Measurements from ENCODE around the gene SNTG2. TPM values are rescaled to one million over a fixed set of nuclear protein-coding genes. Genes with fewer than 3 reads are reported as not detected.

The SNTG2 gene
- total and polyA plus RNA-seq, 2 of the 13 experiments (the other 11 are each of a cell fraction or from before 2014, with no cell fraction given) = not detected

DNA sequence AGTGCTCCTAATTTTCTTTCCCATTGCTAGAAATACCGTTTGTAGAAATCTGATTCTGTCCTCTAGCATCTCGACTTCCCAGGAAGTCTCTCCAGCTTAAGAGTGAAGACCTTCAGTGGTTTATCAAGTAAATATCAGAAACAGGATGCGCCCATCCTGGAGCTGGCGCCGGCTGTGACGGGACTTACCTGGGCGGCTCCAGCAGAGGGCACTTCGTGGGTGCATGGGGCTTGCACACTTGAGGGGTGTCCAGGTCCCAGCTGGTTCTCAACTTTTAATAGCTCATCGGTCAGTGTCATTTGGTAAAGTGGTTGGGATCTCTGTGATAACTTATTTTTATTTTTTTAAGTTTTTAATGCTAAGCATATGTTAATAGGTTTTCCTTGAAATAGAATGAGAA is 295.6 kb downstream of the SNTG2 start:
- Histone ChIP-seq H3K4me2 (ENCODE audit: low read depth, low read length) (no peak overlapping the region), H3K4me1 (ENCODE audit: insufficient read depth, low read length) (no peaks in the 10 kb centered on the region), H3K4me3 (replicated peaks in 1 of 3; ENCODE audit: insufficient read depth in 1 of 3, low read depth in 2 of 3, low read length in 3 of 3) (no peak overlapping the region), H3K79me2 (ENCODE audit: insufficient read depth, low read length) (no peaks in the 10 kb centered on the region), H3K9me3 (ENCODE audit: low read length) (no peaks in the 10 kb centered on the region), H3K27ac (ENCODE audit: extremely low read length, insufficient read depth, low read length) (no peak overlapping the region), H3K9ac (ENCODE audit: insufficient read depth, low read depth, low read length) (no peak overlapping the region), H3K36me3 (replicated peaks in 1 of 2; ENCODE audit: control insufficient read depth in 1 of 2, insufficient read depth in 2 of 2, low read length in 2 of 2) (no peaks in the 10 kb centered on the region), H4K20me1 (ENCODE audit: insufficient read depth, low read length) (no peaks in the 10 kb centered on the region), H2AFZ (ENCODE audit: low read length) (no peak overlapping the region), H3K27me3 (ENCODE audit: control insufficient read depth in 1 of 2, insufficient read depth in 2 of 2, low read length in 2 of 2) (peaks cover 0 to 12% of the 10 kb centered on the region in 2 experiments; a peak in 4 of 5 replicates)
- intact Hi-C loops (cut with micrococcal nuclease; ENCODE audit: unreplicated experiment) = loop anchor here (5.0 kb wide), 1 partner anchor 301 kb away; no protein-coding TSS in a partner anchor
- DNase-seq (ENCODE audit: low spot score) (no peak), ATAC-seq (peak; percentile 41; the same call in 1 of the 3 replicates), FAIRE-seq (no peak)
- 43% methylated on average over 9 of the region's 9 CpGs for WGBS (ENCODE audit: low lambda C conversion rate)
- in situ Hi-C loops (cut with HindIII; ENCODE audit: extremely low pct_ligation_motif_present, low pct_unique_long_range_greater_than_20kb) = loop anchor here (10.0 kb wide), 1 partner anchor 299 kb away; no protein-coding TSS in a partner anchor
- no TSS peak for BruUV-seq (replicated peaks)
- ChIA-PET CTCF (ENCODE audit: low intra/inter-chr PET ratio, low total read pairs) (no interaction called here), POLR2A (no interaction called here)
- TF ChIP-seq FOXC1 (CRISPR knock-in tag; IDR thresholded peaks at IDR 0.05; ENCODE audit: borderline replicate concordance) (no peak), PRPF4 (IDR thresholded peaks at IDR 0.05; ENCODE audit: low read depth, low read length, poor library complexity, severe bottlenecking) (no peak), ZFP36L1 (CRISPR knock-in tag; IDR thresholded peaks at IDR 0.05) (no peak), MTA1 (CRISPR knock-in tag; IDR thresholded peaks at IDR 0.05; ENCODE audit: borderline replicate concordance) (no peak), MBNL3 (CRISPR knock-in tag; conservative IDR thresholded peaks at IDR 0.05) (no peak), FOXA1 (IDR thresholded peaks at IDR 0.05) (no peak), FOXA1 (CRISPR knock-in tag; IDR thresholded peaks at IDR 0.05) (no peak)
- TF ChIP-seq, protein P1, sequence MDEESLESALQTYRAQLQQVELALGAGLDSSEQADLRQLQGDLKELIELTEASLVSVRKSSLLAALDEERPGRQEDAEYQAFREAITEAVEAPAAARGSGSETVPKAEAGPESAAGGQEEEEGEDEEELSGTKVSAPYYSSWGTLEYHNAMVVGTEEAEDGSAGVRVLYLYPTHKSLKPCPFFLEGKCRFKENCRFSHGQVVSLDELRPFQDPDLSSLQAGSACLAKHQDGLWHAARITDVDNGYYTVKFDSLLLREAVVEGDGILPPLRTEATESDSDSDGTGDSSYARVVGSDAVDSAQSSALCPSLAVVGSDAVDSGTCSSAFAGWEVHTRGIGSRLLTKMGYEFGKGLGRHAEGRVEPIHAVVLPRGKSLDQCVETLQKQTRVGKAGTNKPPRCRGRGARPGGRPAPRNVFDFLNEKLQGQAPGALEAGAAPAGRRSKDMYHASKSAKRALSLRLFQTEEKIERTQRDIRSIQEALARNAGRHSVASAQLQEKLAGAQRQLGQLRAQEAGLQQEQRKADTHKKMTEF (CRISPR knock-in tag; IDR thresholded peaks at IDR 0.05) = no peak
- TF ChIP-seq, protein P2, sequence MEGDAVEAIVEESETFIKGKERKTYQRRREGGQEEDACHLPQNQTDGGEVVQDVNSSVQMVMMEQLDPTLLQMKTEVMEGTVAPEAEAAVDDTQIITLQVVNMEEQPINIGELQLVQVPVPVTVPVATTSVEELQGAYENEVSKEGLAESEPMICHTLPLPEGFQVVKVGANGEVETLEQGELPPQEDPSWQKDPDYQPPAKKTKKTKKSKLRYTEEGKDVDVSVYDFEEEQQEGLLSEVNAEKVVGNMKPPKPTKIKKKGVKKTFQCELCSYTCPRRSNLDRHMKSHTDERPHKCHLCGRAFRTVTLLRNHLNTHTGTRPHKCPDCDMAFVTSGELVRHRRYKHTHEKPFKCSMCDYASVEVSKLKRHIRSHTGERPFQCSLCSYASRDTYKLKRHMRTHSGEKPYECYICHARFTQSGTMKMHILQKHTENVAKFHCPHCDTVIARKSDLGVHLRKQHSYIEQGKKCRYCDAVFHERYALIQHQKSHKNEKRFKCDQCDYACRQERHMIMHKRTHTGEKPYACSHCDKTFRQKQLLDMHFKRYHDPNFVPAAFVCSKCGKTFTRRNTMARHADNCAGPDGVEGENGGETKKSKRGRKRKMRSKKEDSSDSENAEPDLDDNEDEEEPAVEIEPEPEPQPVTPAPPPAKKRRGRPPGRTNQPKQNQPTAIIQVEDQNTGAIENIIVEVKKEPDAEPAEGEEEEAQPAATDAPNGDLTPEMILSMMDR (CRISPR knock-in tag; IDR thresholded peaks at IDR 0.05) = 0 out of 2 replicates have a peak, but pooled peaks have one; percentile 10
- TF ChIP-seq, protein P3, sequence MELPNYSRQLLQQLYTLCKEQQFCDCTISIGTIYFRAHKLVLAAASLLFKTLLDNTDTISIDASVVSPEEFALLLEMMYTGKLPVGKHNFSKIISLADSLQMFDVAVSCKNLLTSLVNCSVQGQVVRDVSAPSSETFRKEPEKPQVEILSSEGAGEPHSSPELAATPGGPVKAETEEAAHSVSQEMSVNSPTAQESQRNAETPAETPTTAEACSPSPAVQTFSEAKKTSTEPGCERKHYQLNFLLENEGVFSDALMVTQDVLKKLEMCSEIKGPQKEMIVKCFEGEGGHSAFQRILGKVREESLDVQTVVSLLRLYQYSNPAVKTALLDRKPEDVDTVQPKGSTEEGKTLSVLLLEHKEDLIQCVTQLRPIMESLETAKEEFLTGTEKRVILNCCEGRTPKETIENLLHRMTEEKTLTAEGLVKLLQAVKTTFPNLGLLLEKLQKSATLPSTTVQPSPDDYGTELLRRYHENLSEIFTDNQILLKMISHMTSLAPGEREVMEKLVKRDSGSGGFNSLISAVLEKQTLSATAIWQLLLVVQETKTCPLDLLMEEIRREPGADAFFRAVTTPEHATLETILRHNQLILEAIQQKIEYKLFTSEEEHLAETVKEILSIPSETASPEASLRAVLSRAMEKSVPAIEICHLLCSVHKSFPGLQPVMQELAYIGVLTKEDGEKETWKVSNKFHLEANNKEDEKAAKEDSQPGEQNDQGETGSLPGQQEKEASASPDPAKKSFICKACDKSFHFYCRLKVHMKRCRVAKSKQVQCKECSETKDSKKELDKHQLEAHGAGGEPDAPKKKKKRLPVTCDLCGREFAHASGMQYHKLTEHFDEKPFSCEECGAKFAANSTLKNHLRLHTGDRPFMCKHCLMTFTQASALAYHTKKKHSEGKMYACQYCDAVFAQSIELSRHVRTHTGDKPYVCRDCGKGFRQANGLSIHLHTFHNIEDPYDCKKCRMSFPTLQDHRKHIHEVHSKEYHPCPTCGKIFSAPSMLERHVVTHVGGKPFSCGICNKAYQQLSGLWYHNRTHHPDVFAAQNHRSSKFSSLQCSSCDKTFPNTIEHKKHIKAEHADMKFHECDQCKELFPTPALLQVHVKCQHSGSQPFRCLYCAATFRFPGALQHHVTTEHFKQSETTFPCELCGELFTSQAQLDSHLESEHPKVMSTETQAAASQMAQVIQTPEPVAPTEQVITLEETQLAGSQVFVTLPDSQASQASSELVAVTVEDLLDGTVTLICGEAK (IDR thresholded peaks at IDR 0.05) = no peak
- TF ChIP-seq, protein P3 (CRISPR knock-in tag; IDR thresholded peaks at IDR 0.05) = no peak
